Nephron (organoid): ENCODE results near the gene COX6A1.

Source experiments
- H3K27ac Mint-ChIP-seq, 3 experiments: 2 replicates each; pipeline ENCODE4 v1.8.0; 2020; ENCODE audit warnings: mixed read lengths in 3 of 3, mild to moderate bottlenecking in 2 of 3, moderate library complexity in 1 of 3
- H3K27me3 Mint-ChIP-seq: 2 replicates; pipeline ENCODE4 v1.8.0; 2021; ENCODE audit warnings: low read depth, mild to moderate bottlenecking, moderate library complexity, mixed read lengths
- H3K36me3 Mint-ChIP-seq: 2 replicates; pipeline ENCODE4 v1.8.0; 2020; ENCODE audit warnings: low read depth, mixed read lengths
- H3K4me1 Mint-ChIP-seq: 2 replicates; pipeline ENCODE4 v1.8.0; 2020; ENCODE audit warnings: mixed read lengths
- H3K4me3 Mint-ChIP-seq, 3 experiments: 2 replicates each; pipeline ENCODE4 v1.8.0; 2020; ENCODE audit warnings: mild to moderate bottlenecking in 3 of 3, mixed read lengths in 3 of 3, moderate library complexity in 2 of 3
- H3K9me3 Mint-ChIP-seq: 2 replicates; pipeline ENCODE4 v1.8.0; 2020; ENCODE audit warnings: mixed read lengths
- CTCF ChIP-seq, 3 experiments: fragments of 200-600 bp; sonication (generic); IDR thresholded peaks; one replicate each; pipeline ENCODE4 v1.5.0; 2021; ENCODE audit warnings: antibody characterized with exemption in 3 of 3; ENCODE audit not compliant: unreplicated experiment in 3 of 3

The COX6A1 gene

GRCh38 chr12:120473807-120474615, 36.1 kb downstream of the COX6A1 start:
- TF ChIP-seq CTCF (IDR thresholded peaks at IDR 0.05; ENCODE audit: unreplicated experiment in 3 of 3), result no peak
- Mint-ChIP-seq H3K4me1 (peaks cover 44% of the 10 kb centered on the region), H3K9me3 (no peaks in the 10 kb centered on the region), H3K27ac (peak overlapping the region; percentile 22 to 66 (median 54)), H3K4me3 (peak overlapping the region in 1 of 3 experiments; percentile 15), H3K27me3 (no peaks in the 10 kb centered on the region), H3K36me3 (no peaks in the 10 kb centered on the region)

GRCh38 chr12:120474616-120474960, 36.7 kb downstream of the COX6A1 start:
- no peaks in the 10 kb centered on the region for H3K9me3 Mint-ChIP-seq
- peak overlapping the region; percentile 22 to 65 (median 54) for H3K27ac Mint-ChIP-seq
- peak overlapping the region in 2 of 3 experiments; percentile 8 to 15 for H3K4me3 Mint-ChIP-seq

DNA sequence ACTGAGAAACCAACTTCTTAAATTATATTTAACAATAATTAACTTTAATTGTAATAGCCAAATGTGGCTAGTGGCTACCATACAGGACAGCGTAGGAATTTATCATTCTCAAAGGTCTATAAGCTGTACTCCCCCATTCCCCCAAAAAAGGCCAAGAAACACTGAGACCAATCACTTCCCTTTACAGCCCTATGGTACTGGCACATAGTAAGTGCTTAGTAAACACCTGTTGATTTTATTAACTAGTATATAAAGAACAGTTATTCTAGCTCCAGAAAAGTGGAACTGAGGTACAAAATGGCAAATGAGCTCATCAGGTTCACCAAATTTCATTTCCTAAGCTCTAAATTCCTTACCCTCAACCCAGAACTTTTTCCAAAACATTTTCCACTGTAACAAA, 37.7 kb downstream of the COX6A1 start:
- no peak overlapping the region for H3K4me3 Mint-ChIP-seq
- peaks cover 36% of the 10 kb centered on the region for H3K4me1 Mint-ChIP-seq
- no peaks in the 10 kb centered on the region for H3K27me3 Mint-ChIP-seq
- peak overlapping the region in 2 of 3 experiments; percentile 44 to 46 for H3K27ac Mint-ChIP-seq
- no peak for TF ChIP-seq CTCF (IDR thresholded peaks at IDR 0.05; ENCODE audit: unreplicated experiment in 3 of 3)
- no peaks in the 10 kb centered on the region for H3K9me3 Mint-ChIP-seq
- no peaks in the 10 kb centered on the region for H3K36me3 Mint-ChIP-seq

More at GRCh38 chr12:120474616-120474960, 36.7 kb downstream of the COX6A1 start:
- H3K4me1 Mint-ChIP-seq, result peaks cover 44% of the 10 kb centered on the region
- no peaks in the 10 kb centered on the region for H3K36me3 Mint-ChIP-seq
- no peaks in the 10 kb centered on the region for H3K27me3 Mint-ChIP-seq
- TF ChIP-seq CTCF (IDR thresholded peaks at IDR 0.05; ENCODE audit: unreplicated experiment in 3 of 3), result no peak

GRCh38 chr12:120479458-120479857, 41.5 kb downstream of the COX6A1 start:
- H3K36me3 Mint-ChIP-seq, result peaks cover 8% of the 10 kb centered on the region
- no peak overlapping the region for H3K27ac Mint-ChIP-seq
- no peaks in the 10 kb centered on the region for H3K27me3 Mint-ChIP-seq
- peaks cover 26% of the 10 kb centered on the region for H3K4me1 Mint-ChIP-seq
- H3K4me3 Mint-ChIP-seq, result no peak overlapping the region
- TF ChIP-seq CTCF (IDR thresholded peaks at IDR 0.05; ENCODE audit: unreplicated experiment in 3 of 3), result no peak
- H3K9me3 Mint-ChIP-seq, result no peaks in the 10 kb centered on the region

DNA sequence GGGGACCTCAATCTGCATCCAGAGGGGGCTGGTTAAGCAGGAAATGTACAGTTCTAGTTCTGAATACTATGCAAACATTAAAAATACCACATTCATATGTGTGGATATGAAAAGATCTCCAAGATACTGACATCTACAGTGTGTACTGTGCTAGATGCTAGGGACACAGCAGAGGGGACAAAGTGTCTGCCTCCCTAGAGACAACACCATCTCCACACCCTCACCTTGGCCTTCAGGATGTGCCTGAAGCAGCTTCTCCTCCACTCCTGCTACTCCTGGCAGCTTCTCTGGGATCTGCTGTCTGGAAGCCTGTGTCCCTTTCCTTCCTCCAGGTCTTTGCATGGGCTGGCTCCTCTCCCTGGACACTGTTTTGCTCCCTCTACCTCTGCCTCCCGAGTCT, 42.3 kb downstream of the COX6A1 start:
- Mint-ChIP-seq H3K4me1 (peaks cover 20% of the 10 kb centered on the region), H3K4me3 (no peak overlapping the region), H3K36me3 (peaks cover 8% of the 10 kb centered on the region), H3K27ac (peak overlapping the region in 1 of 3 experiments; percentile 14), H3K27me3 (no peaks in the 10 kb centered on the region), H3K9me3 (no peaks in the 10 kb centered on the region)
- TF ChIP-seq CTCF (IDR thresholded peaks at IDR 0.05; ENCODE audit: unreplicated experiment in 3 of 3), result no peak
